Endometrial microvascular endothelial cells (primary cell): ENCODE measurements around the gene SLC11A2. TPM values are rescaled to one million over a fixed set of nuclear protein-coding genes. Genes with fewer than 3 reads are reported as not detected.

ENCODE experiments used
- in situ Hi-C: cut with HindIII; loops from 2 replicates; pipeline ENCODE4 v1.10.0; 2017; ENCODE audit warnings: low sequenced_read_pairs, low pct_unique_long_range_greater_than_20kb; ENCODE audit errors: inconsistent ontology term
- total RNA-seq: library from RNA; depleted of rRNA; stranded (reverse); fragments of >200 nt; gene quantifications from one replicate; pipeline ENCODE4 v1.2.3, GENCODE V29; 2015; ENCODE audit errors: inconsistent ontology term

Gene SLC11A2
- total RNA-seq, 1 donor from 2014 or later, result 22.5 TPM

GRCh38 chr12:51004504-51004903, 21.7 kb downstream of the SLC11A2 start:
- in situ Hi-C loops, result no loop called here

DNA sequence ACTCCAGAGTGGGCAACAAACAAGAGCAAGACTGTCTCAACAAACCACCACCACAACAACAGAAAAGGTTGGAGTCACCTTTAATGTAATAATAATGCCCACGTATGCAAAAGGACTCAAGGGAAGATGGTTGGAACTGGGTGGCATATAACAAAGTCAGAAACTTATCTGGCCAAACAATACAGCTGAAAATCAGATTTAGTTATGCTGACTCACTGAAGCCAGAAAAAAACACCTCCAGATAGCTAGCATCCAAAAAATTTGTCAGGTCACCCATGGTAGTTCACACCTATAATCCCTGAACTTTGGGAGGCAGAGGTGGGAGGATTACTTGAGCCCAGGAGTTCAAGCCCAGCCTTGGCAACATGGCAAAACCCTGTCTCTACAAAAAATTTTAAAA, 24.4 kb downstream of the SLC11A2 start:
- in situ Hi-C loops, result no loop called here

GRCh38 chr12:51000245-51000644, 25.9 kb downstream of the SLC11A2 start:
- in situ Hi-C loops, result no loop called here

- in situ Hi-C loops, result no loop called here
These were observed 27.1 kb downstream of the SLC11A2 start for GRCh38 chr12:50999093-50999492.

DNA sequence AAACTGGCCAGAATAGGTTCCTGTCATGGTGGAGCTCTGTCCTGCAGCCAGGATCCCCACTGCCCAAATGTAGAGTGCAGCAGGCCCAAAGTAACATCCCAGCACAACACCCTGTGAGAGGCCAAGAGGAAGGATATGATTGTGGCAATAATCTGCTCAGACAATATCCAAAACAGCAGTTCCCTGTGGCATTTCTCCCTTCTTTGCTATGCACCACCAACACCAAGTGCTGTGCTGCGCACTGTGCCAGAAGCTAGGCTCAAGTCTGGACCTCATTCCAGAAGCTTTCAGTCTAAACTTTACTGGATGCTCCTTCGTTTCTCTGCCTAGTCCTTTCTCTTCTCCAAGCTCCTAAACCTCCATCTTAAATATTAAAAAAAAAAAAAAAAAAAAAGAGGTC, 33.4 kb downstream of the SLC11A2 start:
- in situ Hi-C loops, result no loop called here

DNA sequence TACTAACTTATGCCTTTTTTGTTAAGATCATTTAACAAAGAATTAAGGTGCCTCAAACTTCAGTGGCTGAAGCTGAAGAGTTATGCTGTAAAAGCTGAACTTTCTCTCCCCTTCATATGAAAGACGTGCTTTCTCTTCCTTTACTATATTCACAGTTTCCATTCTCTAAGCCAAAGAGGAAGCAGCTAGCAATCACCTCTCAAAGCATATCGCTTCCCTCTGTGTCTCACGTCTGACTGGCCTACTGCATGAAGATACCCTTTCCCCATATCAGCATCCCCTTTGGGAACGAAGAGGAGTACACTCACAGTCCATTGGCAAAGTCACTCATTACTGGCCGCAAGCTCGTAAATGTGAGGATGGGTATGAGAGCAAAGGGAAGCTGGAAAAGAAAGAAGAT, 34.9 kb downstream of the SLC11A2 start:
- in situ Hi-C loops, result no loop called here

DNA sequence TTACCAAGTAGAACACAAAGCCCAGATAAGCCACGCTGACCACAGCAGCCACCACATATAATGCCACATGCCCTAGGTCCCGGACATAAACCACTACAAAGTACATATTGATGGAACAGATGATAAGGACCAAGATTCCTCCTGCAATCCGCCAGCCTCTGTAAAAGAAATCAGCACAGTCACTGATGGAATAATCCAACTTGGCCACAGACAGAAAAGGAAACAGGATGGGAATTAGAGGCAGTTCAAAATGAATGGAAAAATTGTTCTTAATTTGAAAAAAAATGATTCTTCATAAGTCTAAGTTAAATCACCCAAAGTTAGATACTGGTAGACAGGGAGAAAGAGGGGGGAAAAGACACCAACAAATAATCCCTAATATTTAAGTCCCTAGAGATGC, 35.4 kb downstream of the SLC11A2 start:
- in situ Hi-C loops, result no loop called here

DNA sequence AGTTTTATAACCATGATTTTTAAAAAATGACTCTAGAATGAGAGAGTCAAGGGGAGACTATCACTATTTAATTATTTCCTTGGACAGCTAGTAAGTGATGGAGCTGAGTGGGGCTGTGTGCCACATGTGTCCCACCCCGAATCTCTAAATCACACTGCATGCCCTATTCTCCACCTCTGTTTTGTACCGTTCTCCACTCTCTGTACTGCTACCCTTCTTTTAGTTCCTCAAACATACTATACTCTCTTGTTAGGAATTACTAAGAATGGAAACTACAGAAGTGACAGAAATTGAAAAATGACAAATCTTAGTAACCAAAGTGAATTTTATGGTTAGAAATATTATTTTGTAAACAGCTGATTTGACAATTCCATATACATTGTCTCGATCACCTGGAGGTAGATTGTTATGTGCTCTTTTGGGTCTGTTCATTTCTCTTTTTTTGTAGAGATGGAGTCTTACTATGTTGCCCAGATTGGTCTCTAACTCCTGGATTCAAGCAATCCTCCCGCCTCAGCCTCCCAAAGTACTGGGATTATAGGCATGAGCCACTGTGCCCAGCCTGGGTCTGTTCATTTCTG, 35.9 kb downstream of the SLC11A2 start:
- in situ Hi-C loops, result no loop called here

DNA sequence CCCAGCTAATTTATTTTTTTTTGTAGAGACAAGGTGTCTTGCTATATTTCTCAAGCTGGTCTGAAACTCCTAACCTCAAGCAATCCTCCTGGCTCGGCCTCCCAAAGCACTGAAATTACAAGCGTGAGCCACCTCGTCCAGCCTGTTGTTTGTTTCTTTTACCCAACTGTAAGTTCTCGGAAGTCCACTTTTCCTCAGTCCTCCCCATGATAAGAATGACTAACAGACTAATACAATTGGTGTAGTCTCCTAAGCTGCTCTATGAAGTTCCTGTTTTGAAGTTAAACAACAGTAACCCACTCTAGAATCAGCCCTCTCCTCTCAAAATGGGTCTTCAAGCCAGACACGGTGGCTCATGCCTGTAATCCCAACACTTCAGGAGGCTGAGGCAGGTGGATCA, 37.3 kb downstream of the SLC11A2 start:
- in situ Hi-C loops, result no loop called here

DNA sequence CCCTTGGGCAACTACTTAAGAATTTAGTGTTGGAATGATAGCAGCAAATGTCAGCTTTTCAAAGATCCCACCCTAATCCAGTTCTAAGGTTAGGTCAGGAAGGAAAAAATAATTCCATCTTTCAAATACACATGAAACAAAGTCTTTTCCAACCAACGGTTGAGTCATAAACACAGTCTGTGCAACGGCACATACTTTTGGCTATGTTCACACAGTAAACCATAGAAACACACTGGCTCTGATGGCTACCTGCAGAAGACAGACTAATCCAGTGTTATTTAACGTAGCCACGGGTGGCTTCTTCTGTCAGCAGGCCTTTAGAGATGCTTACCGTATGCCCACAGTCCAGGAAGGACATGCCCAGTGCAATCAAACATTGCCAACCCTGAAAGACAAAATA, 38.1 kb downstream of the SLC11A2 start:
- in situ Hi-C loops, result no loop called here

GRCh38 chr12:50986966-50987737, 39.0 kb downstream of the SLC11A2 start:
- in situ Hi-C loops, result no loop called here

GRCh38 chr12:50985322-50985721, 40.9 kb downstream of the SLC11A2 start:
- in situ Hi-C loops, result no loop called here

- in situ Hi-C loops, result no loop called here
These were observed 41.4 kb downstream of the SLC11A2 start for GRCh38 chr12:50984586-50985298.

- in situ Hi-C loops, result no loop called here
These were observed 44.6 kb downstream of the SLC11A2 start for GRCh38 chr12:50981319-50982239.

GRCh38 chr12:50980545-50980944, 45.6 kb downstream of the SLC11A2 start:
- in situ Hi-C loops, result no loop called here

- in situ Hi-C loops, result no loop called here
These were observed 46.7 kb downstream of the SLC11A2 start for GRCh38 chr12:50979369-50980052.

GRCh38 chr12:50971946-50972345, 54.2 kb downstream of the SLC11A2 start:
- in situ Hi-C loops, result no loop called here

DNA sequence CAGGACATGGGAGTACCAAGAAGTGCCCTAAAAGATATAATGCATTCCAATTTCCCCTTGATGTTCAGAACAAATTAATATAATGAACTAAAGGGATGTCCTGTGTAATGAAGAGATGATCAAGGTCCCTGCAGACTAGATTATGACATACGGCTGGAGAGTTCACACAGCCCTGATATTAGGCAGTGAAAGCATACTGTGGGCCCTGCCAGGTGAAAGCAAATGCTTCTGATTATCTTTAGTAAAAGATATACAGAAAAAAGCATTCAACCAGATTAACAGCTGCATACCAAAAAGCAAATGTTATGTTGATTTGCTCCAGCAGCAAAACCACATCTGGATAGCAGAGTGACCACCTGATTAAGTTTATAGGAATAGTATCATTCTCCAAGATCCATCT, 61.8 kb downstream of the SLC11A2 start:
- in situ Hi-C loops, result no loop called here

- in situ Hi-C loops, result no loop called here
These were observed 64.5 kb downstream of the SLC11A2 start for GRCh38 chr12:50961708-50962107.
